ENCODE data around the gene ANKRD63. TPM values are rescaled to one million over a fixed set of nuclear protein-coding genes. Genes with fewer than 3 reads are reported as not detected.

ANKRD63 gene
- total and polyA plus RNA-seq, 2 of the 8 experiments (the other 6 are each of a cell fraction or from before 2014, with no cell fraction given), result 0.18 to 0.26 TPM

DNA sequence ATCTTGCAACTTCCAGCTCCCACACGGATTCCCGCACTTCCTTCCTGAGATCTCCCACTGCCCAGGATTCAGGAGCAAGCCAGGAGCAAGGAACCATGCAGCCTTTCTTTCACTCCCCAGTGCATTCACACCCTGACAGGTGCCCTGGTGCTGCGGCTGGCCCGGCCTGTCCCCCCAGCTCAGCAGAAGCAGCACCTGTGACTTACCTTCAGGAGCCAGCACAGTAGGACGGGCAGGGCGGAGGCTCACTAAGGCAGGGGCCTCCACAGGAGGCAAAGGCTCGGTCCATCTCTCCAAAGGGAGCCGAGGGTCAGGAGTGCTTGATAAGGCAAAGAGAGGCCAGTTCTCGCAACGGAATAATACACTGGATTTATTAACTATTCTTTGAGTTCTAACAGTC, 4.8 kb downstream of the ANKRD63 start:
- H2BK5ac ChIP-seq (ENCODE audit: low read depth, low read length), result 0 out of 2 replicates have a peak overlapping the region, but pooled peaks have one; percentile 52
- H3K79me2 ChIP-seq (ENCODE audit: control insufficient read depth in 1 of 2, insufficient read depth in 2 of 2, low read length in 2 of 2), result no peaks in the 10 kb centered on the region
- no peak overlapping the region for H3K27ac ChIP-seq (ENCODE audit: low read depth, low read length)
- no peak overlapping the region for H4K91ac ChIP-seq (replicated peaks; ENCODE audit: insufficient read length, low read length)
- H3K4me3 ChIP-seq (ENCODE audit: extremely low read depth in 1 of 4, insufficient read depth in 2 of 4, low read depth in 3 of 4, low read length in 4 of 4), result no peak overlapping the region
- H3K36me3 ChIP-seq (ENCODE audit: control insufficient read depth in 2 of 4, insufficient read depth in 4 of 4, low read length in 3 of 4), result peaks cover 0 to 15% (median 0%) of the 10 kb centered on the region in 4 experiments; a peak in 1 of 8 replicates
- no peak for TF ChIP-seq POU5F1 (IDR thresholded peaks at IDR 0.05; ENCODE audit: low read depth, low read length)
- TF ChIP-seq CREB1 (IDR thresholded peaks at IDR 0.05), result no peak
- no peak for TF ChIP-seq ZNF274 (IDR thresholded peaks at IDR 0.05; ENCODE audit: borderline replicate concordance, extremely low read depth, low read length)
- no peak overlapping the region for H4K8ac ChIP-seq (ENCODE audit: extremely low read depth, insufficient read depth, low read length)
- H3K9me3 ChIP-seq (ENCODE audit: insufficient read depth in 2 of 2, low read depth in 1 of 2, low read length in 1 of 2), result no peaks in the 10 kb centered on the region
- no peak overlapping the region for H2AK5ac ChIP-seq (ENCODE audit: low read depth, low read length)
- no peak overlapping the region for H3K4me2 ChIP-seq (ENCODE audit: insufficient read depth in 1 of 2, low read depth in 2 of 2, low read length in 2 of 2)
- H3K4me1 ChIP-seq (replicated peaks in 1 of 4; ENCODE audit: control insufficient read depth in 3 of 4, insufficient read depth in 4 of 4, low read length in 3 of 4), result peaks cover 7 to 24% (median 16%) of the 10 kb centered on the region in 4 experiments
- FAIRE-seq, result no peak
- DNase-seq (ENCODE audit: low read depth in 1 of 2, low spot score in 2 of 2), result no peak
- no peak overlapping the region for H3K9ac ChIP-seq (replicated peaks in 1 of 4; ENCODE audit: extremely low read depth in 1 of 4, low read depth in 3 of 4, low read length in 3 of 4)
- no peak overlapping the region for H2BK20ac ChIP-seq (ENCODE audit: low read length)
- H3K79me1 ChIP-seq (ENCODE audit: low read depth, low read length), result no peaks in the 10 kb centered on the region
- H4K20me1 ChIP-seq (replicated peaks in 1 of 2; ENCODE audit: control insufficient read depth in 1 of 2, insufficient read depth in 2 of 2, low read length in 2 of 2), result no peaks in the 10 kb centered on the region
- no peak overlapping the region for H2AFZ ChIP-seq (ENCODE audit: low read length)
- H3K56ac ChIP-seq (replicated peaks; ENCODE audit: insufficient read length, low read depth, low read length), result no peak overlapping the region
- H3K23ac ChIP-seq (ENCODE audit: insufficient read length), result no peak overlapping the region
- H3K4ac ChIP-seq (replicated peaks; ENCODE audit: insufficient read length, low read depth, low read length), result no peak overlapping the region
- 0 out of 2 replicates have a peak overlapping the region, but pooled peaks have one; percentile 27 for H2BK12ac ChIP-seq (ENCODE audit: low read depth, low read length)
- no peak overlapping the region for H3K14ac ChIP-seq (ENCODE audit: insufficient read length)
- peaks cover 27 to 42% (median 34%) of the 10 kb centered on the region in 4 experiments for H3K27me3 ChIP-seq (replicated peaks in 1 of 4; ENCODE audit: control insufficient read depth in 3 of 4, extremely low read depth in 1 of 4, insufficient read depth in 3 of 4, low read length in 3 of 4)
- 75% methylated on average over 10 of the region's 10 CpGs; no CpG with 5 or more reads in 1 of the 2 experiments for WGBS, 2 experiments (ENCODE audit: extremely low coverage in 1 of 2, insufficient coverage in 1 of 2, insufficient read length in 1 of 2, insufficient replicate concordance in 2 of 2, low coverage in 1 of 2, low lambda C conversion rate in 2 of 2, missing lambda C conversion rate in 1 of 2)
- no peak overlapping the region for H4K5ac ChIP-seq (ENCODE audit: insufficient read length, low read depth, low read length)
- peak overlapping the region; percentile 61; the same call in 1 of the 2 replicates for H2BK15ac ChIP-seq (ENCODE audit: low read length)
- H2BK120ac ChIP-seq (replicated peaks; ENCODE audit: low read depth, low read length), result no peak overlapping the region
- ChIA-PET POLR2A (ENCODE audit: partially characterized antibody) (interaction anchor here (1.6 to 2.9 kb wide), 3 partner anchors 12 to 49 kb away, joined by 4 to 21 read pairs (median 5); no protein-coding TSS in a partner anchor), CTCF (ENCODE audit: partially characterized antibody) (interaction anchor here (1.4 to 27.9 kb wide), 10 partner anchors 14 to 240 kb away, joined by 3 to 1340 read pairs (median 134); partner anchors contain the start of genes CCDC9B, INAFM2, PAK6 and PLCB2)
- no peak overlapping the region for H3K18ac ChIP-seq (ENCODE audit: extremely low read depth, low read length)
- peaks cover 17% of the 10 kb centered on the region; the same call in 1 of the 2 replicates for H3K23me2 ChIP-seq (ENCODE audit: low read depth, low read length)

Measured in H1 (cell line).